IMR-90 (cell line): ENCODE results near the gene PTCD1. TPM values are rescaled to one million over a fixed set of nuclear protein-coding genes. Genes with fewer than 3 reads are reported as not detected.

ENCODE experiments used
- ATAC-seq: fragments of 200-7000 bp; cut with Tn5 transposase; 2 replicates; pipeline ENCODE4 v1.9.1; 2020; ENCODE audit warnings: low read depth, mild to moderate bottlenecking, moderate library complexity
- BruUV-seq: library from RNA; stranded (reverse); fragments of 400-500 nt; replicated peaks from 2 replicates; lab custom pipeline; 2021; lab: Mats Ljungman, UMichigan
- CTCF ChIA-PET: fragments of 300-600 bp; formaldehyde crosslinking; extraction: SDS; loops from one replicate; lab custom pipeline; 2021; ENCODE audit warnings: antibody characterized with exemption; lab: Yijun Ruan, JAX
- POLR2A ChIA-PET: fragments of 300-600 bp; sonication (Branson Sonifier 250); formaldehyde crosslinking; loops from one replicate; lab custom pipeline; 2022; ENCODE audit warnings: antibody characterized with exemption; ENCODE audit not compliant: unreplicated experiment; lab: Charles Lee
- DNase-seq: peaks from one replicate; pipeline ENCODE4 v3.0.0; 2013
- H2AFZ ChIP-seq: replicated peaks from 2 replicates; pipeline ENCODE3; 2013; ENCODE audit warnings: low read length, mild to moderate bottlenecking; ENCODE audit not compliant: poor library complexity
- H2AK5ac ChIP-seq: 2 replicates; pipeline ENCODE4 v1.6.1; 2013; ENCODE audit warnings: low read depth, low read length, inconsistent platforms
- H2AK9ac ChIP-seq: replicated peaks from 2 replicates; pipeline ENCODE3; 2013; ENCODE audit warnings: mild to moderate bottlenecking, low read depth, low read length, moderate library complexity; ENCODE audit not compliant: poor library complexity
- H2BK120ac ChIP-seq: 2 replicates; pipeline ENCODE4 v1.6.1; 2013; ENCODE audit warnings: low read depth, low read length, inconsistent platforms
- H2BK15ac ChIP-seq: 3 replicates; pipeline ENCODE4 v1.6.1; 2013; ENCODE audit warnings: low read depth, low read length, inconsistent platforms
- H2BK20ac ChIP-seq: 2 replicates; pipeline ENCODE4 v1.6.1; 2013; ENCODE audit warnings: low read depth, mild to moderate bottlenecking, inconsistent platforms, low read length, moderate library complexity
- H2BK5ac ChIP-seq: 2 replicates; pipeline ENCODE4 v1.6.1; 2013; ENCODE audit warnings: mild to moderate bottlenecking, low read depth, low read length, inconsistent platforms; ENCODE audit not compliant: poor library complexity, severe bottlenecking
- H3K14ac ChIP-seq: replicated peaks from 2 replicates; pipeline ENCODE4 v1.6.1; 2013; ENCODE audit warnings: low read depth, low read length, inconsistent platforms
- H3K18ac ChIP-seq: 2 replicates; pipeline ENCODE4 v1.6.1; 2013; ENCODE audit warnings: low read depth, low read length, control low read depth
- H3K23ac ChIP-seq: 2 replicates; pipeline ENCODE4 v1.6.1; 2013; ENCODE audit warnings: low read depth, low read length, inconsistent platforms
- H3K27ac ChIP-seq: 2 replicates; pipeline ENCODE4 v1.5.1; 2013; ENCODE audit warnings: mild to moderate bottlenecking, control low read depth, low read length; ENCODE audit not compliant: insufficient read depth
- H3K27me3 ChIP-seq: 2 replicates; pipeline ENCODE4 v1.6.1; 2013; ENCODE audit warnings: low read length; ENCODE audit not compliant: control insufficient read depth, insufficient read depth
- H3K36me3 ChIP-seq: 2 replicates; pipeline ENCODE4 v1.6.1; 2013; ENCODE audit warnings: low read length, mixed read lengths; ENCODE audit not compliant: control insufficient read depth, insufficient read depth
- H3K4ac ChIP-seq: 2 replicates; pipeline ENCODE4 v1.6.1; 2013; ENCODE audit warnings: low read depth, low read length, inconsistent platforms
- H3K4me1 ChIP-seq: 2 replicates; pipeline ENCODE4 v1.6.1; 2013; ENCODE audit warnings: low read length, mixed read lengths; ENCODE audit not compliant: control insufficient read depth, insufficient read depth
- H3K4me2 ChIP-seq: 2 replicates; pipeline ENCODE4 v1.6.1; 2013; ENCODE audit warnings: low read depth, mild to moderate bottlenecking, control low read depth, low read length, moderate library complexity
- H3K4me3 ChIP-seq: 2 replicates; pipeline ENCODE4 v1.5.1; 2013; ENCODE audit warnings: low read depth, mild to moderate bottlenecking, control low read depth, low read length, moderate library complexity; ENCODE audit not compliant: insufficient read depth
- H3K56ac ChIP-seq: 2 replicates; pipeline ENCODE4 v1.6.1; 2013; ENCODE audit warnings: low read length, inconsistent platforms; ENCODE audit not compliant: insufficient read depth; ENCODE audit errors: extremely low read depth
- H3K79me1 ChIP-seq, 2 experiments: 2 replicates each; pipeline ENCODE4 v1.6.1; 2013; ENCODE audit warnings: low read length in 2 of 2, inconsistent platforms in 1 of 2, low read depth in 1 of 2
- H3K9ac ChIP-seq: 2 replicates; pipeline ENCODE4 v1.6.1; 2013; ENCODE audit warnings: low read depth, low read length, control low read depth
- H3K9me1 ChIP-seq: 2 replicates; pipeline ENCODE4 v1.6.1; 2013; ENCODE audit warnings: low read length, inconsistent platforms; ENCODE audit not compliant: insufficient read depth
- H3K9me3 ChIP-seq: 2 replicates; pipeline ENCODE4 v1.6.1; 2013; ENCODE audit warnings: low read length; ENCODE audit not compliant: control insufficient read depth, insufficient read depth
- H4K20me1 ChIP-seq: 2 replicates; pipeline ENCODE4 v1.6.1; 2013; ENCODE audit warnings: low read length, inconsistent platforms; ENCODE audit not compliant: insufficient read depth
- H4K5ac ChIP-seq: 2 replicates; pipeline ENCODE4 v1.6.1; 2013; ENCODE audit warnings: mild to moderate bottlenecking, low read depth, low read length, control low read depth
- H4K8ac ChIP-seq, 2 experiments: 2 replicates each; pipeline ENCODE4 v1.6.1; 2013; ENCODE audit warnings: low read depth in 2 of 2, low read length in 2 of 2, control low read depth in 1 of 2, inconsistent platforms in 1 of 2
- H4K91ac ChIP-seq: 2 replicates; pipeline ENCODE4 v1.6.1; 2013; ENCODE audit warnings: low read depth, low read length, inconsistent platforms; ENCODE audit not compliant: insufficient read depth
- CHD1 ChIP-seq: IDR thresholded peaks from 2 replicates; pipeline ENCODE4 v1.6.1; 2012; ENCODE audit warnings: low read depth, low read length, improper control_type of control experiment
- MAZ ChIP-seq: IDR thresholded peaks from 2 replicates; pipeline ENCODE4 v1.6.1; 2012; ENCODE audit warnings: low read depth, mild to moderate bottlenecking, low read length, improper control_type of control experiment, moderate library complexity, borderline replicate concordance
- MXI1 ChIP-seq: IDR thresholded peaks from 2 replicates; pipeline ENCODE4 v1.6.1; 2012; ENCODE audit warnings: low read depth, mild to moderate bottlenecking, low read length, moderate library complexity, borderline replicate concordance
- POLR2A ChIP-seq: IDR thresholded peaks from 2 replicates; pipeline ENCODE4 v1.6.1; 2012; ENCODE audit warnings: mild to moderate bottlenecking, low read depth, low read length
- RAD21 ChIP-seq: IDR thresholded peaks from 2 replicates; pipeline ENCODE4 v1.6.1; 2012; ENCODE audit warnings: low read length, improper control_type of control experiment
- WGBS, 2 experiments: methylation state at CpG; one replicate each; pipeline versions ENCODE4 v1.1.5 to v1.1.7; 2013; ENCODE audit warnings: missing lambda C conversion rate in 2 of 2; ENCODE audit not compliant: insufficient read length in 1 of 2; ENCODE audit errors: extremely low coverage in 2 of 2; 5-methylcytosine and 5-hydroxymethylcytosine counted together
- dilution Hi-C: fragments of 300-500 bp; cut with HindIII; formaldehyde crosslinking; loops from one replicate; pipeline ENCODE4 v1.14.3; 2018; ENCODE audit warnings: low sequenced_read_pairs; ENCODE audit not compliant: unreplicated experiment
- in situ Hi-C: fragments of 300-500 bp; cut with MboI; formaldehyde crosslinking; loops from 3 replicates; pipeline ENCODE4 v1.14.3; 2019; ENCODE audit warnings: low sequenced_read_pairs, inconsistent platforms, mixed read lengths
- intact Hi-C: fragments of 100-400 bp; cut with micrococcal nuclease; formaldehyde crosslinking; loops from 2 replicates; pipeline ENCODE4 v1.10.0; 2022
- polyA plus RNA-seq, 3 experiments: library from polyadenylated mRNA; depleted of rRNA; stranded (reverse); fragments of >200 nt; gene quantifications; 2 replicates each; pipeline ENCODE4 v1.2.3, GENCODE V29; 2012; ENCODE audit warnings: low replicate concordance in 1 of 3
- total RNA-seq: library from RNA; depleted of rRNA; stranded (reverse); fragments of >200 nt; gene quantifications from 2 replicates; pipeline ENCODE4 v1.2.3, GENCODE V29; 2012

The PTCD1 gene
- total and polyA plus RNA-seq, 2 of the 4 experiments (the other 2 are of a cell fraction) = 2.2 to 4.0 TPM

GRCh38 chr7:99457050-99457649 lies 18.6 kb upstream of the PTCD1 start:
- no peak for ATAC-seq
- intact Hi-C loops = no loop called here
- Histone ChIP-seq H3K27me3 (no peaks in the 10 kb centered on the region), H3K4me2 (no peak overlapping the region), H4K20me1 (peaks cover 66% of the 10 kb centered on the region), H2AK5ac (no peak overlapping the region), H2BK20ac (no peak overlapping the region), H2AFZ (no peak overlapping the region), H2BK15ac (no peak overlapping the region), H3K18ac (no peak overlapping the region), H4K91ac (no peak overlapping the region), H3K27ac (no peak overlapping the region), H3K36me3 (peaks cover 75% of the 10 kb centered on the region), H2BK120ac (no peak overlapping the region), H4K8ac (no peak overlapping the region), H3K14ac (no peak overlapping the region), H3K79me1 (peaks cover 19 to 78% of the 10 kb centered on the region in 2 experiments), H3K23ac (no peak overlapping the region), H3K9ac (no peak overlapping the region), H4K5ac (no peak overlapping the region), H2AK9ac (no peak overlapping the region), H2BK5ac (no peak overlapping the region), H3K4ac (no peak overlapping the region), H3K4me1 (no peaks in the 10 kb centered on the region), H3K4me3 (no peak overlapping the region), H3K56ac (no peak overlapping the region), H3K9me3 (no peaks in the 10 kb centered on the region), H3K9me1 (peaks cover 3% of the 10 kb centered on the region; the same call in 1 of the 2 replicates)
- ChIA-PET POLR2A (no interaction called here), CTCF (interaction anchor here (0.5 kb wide), 1 partner anchor 88 kb away, joined by 6 read pairs; no protein-coding TSS in a partner anchor)
- BruUV-seq = no TSS peak
- dilution Hi-C loops = no loop called here
- DNase-seq = no peak
- in situ Hi-C loops = no loop called here
- TF ChIP-seq POLR2A = no peak
- TF ChIP-seq CHD1 = no peak
- no peak for TF ChIP-seq MXI1
- no peak for TF ChIP-seq MAZ
- TF ChIP-seq RAD21 = no peak
- 60% methylated on average over 2 of the region's 6 CpGs; no CpG with 5 or more reads in 1 of the 2 experiments for WGBS, 2 experiments
